CD4-positive, alpha-beta T cell treated with Interleukin-15 for 1 hour (primary cell): ENCODE measurements around the gene STX8.

ENCODE experiments used
- DNase-seq: peaks from one replicate; pipeline ENCODE4 v3.0.0-alpha.2; 2020

Gene STX8

DNA sequence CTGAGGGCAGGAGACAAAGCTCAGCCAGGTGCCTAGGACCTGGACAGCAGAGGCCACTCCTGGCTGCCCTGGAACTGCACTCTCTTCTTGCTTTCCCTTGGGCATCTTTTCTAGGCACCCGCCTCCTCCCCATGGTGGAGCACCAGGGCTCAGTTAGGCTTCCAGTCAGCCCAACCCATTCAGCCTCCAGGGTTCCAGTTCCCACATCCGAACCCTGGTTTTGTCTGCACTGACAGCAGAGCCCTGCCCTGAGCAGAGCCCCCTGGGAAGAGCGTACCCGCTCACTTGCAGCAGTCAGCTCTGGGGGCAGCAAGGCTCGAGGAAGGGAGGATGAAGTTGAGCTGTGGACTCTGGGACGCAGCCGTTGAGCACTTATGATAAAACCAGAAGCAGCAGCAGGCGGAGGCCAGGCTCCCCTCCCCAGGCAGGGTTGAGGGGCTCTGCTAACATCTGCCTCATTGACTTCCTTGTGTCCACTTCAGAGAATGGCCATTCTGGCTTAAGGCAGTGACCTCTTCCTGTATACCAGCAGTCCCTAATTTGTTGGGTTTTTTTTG lies 341.2 kb downstream of the STX8 start:
- no peak for DNase-seq

GRCh38 chr17:9233761-9234160 lies 341.9 kb downstream of the STX8 start:
- no peak for DNase-seq

- DNase-seq = no peak
These were observed 342.4 kb downstream of the STX8 start for GRCh38 chr17:9233271-9233599.

GRCh38 chr17:9232591-9233270 lies 342.9 kb downstream of the STX8 start:
- no peak for DNase-seq

GRCh38 chr17:9232155-9232475 lies 343.5 kb downstream of the STX8 start:
- DNase-seq = no peak

DNA sequence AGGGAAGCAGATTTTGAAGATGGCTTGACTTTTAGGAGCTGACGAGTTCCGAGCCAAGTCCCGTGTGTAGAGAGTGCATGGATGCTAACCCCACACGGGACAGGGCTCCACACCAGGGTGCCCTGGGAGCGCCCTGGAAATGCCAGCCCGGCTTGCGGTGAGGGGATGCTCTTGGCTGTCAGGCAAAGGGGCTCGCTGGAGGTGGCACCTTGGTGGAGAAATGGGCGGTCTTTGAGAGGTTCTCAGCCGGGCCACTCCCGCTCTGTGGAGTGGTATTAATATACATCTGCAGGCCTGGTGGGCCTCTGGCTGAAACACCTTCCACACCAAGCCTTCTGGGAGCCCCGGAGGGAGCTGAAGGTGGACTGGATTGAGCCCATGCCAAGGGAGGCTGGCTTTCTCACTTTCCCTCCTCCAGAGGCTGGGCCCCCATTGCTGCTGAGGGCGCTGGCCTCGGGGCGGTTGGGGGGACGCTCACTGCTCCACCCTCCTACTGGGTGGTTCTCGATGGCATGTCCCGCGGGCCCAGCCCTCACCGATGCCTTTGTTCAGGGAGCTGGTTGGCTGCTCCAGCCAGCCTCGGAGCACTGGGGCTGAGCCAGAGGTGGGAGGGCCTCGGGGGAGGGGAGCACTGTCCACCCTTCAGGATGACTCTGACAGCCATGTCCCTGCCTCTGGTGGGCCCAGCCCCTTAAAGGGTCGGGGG lies 344.0 kb downstream of the STX8 start:
- no peak for DNase-seq

- no peak for DNase-seq
These were observed 344.8 kb downstream of the STX8 start for GRCh38 chr17:9230861-9231260.

GRCh38 chr17:9230346-9230745 lies 345.3 kb downstream of the STX8 start:
- DNase-seq = no peak

DNA sequence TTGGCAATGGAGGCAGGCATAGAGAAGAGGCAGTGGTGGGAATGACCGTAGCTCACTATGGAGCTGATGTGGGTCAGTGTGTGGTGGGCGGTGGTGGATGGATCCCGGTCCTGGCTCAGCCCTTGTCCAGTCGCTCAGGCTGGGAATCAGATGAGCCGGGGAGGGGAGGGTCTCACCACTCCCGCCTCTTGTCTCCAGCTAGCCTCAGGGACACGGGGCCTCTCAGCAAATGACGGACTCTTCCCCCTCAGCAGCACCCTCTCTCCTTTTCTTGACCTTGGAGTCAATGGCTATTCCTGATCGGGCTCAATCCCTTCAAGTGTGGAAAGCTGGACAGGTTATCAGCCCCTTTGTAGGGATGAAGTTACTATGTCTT lies 345.8 kb downstream of the STX8 start:
- no peak for DNase-seq

DNA sequence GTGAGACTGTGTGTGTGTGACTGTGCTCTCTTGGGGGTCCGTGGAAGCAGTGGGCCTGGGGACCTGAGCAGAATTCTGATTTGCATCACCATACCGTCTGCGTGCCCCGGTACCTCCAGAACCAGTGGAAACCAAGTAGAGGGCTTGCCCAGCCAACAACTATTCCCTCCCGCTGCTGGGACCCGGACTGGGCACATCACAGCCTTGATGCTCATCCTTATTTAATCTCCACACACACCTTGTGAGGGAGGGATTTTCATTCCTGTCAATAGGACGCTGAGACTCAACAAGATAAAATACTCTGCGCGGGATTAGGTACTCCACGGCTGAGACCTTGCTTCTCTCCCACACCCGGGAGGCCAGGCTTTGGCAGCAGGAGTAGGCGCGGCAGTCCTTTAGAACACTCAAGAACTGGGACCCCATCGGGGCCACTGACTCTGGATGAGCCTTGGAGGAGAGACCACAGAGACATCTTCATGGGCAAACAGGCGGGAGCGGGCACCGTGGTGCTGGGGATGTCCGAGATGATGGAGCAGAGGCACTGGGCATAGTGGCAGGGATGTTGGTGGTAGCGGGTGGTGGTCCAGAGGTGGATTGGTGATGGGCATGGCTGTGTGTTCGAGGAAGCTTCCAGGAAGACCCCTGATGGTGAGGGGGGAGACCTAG lies 346.3 kb downstream of the STX8 start:
- no peak for DNase-seq

DNA sequence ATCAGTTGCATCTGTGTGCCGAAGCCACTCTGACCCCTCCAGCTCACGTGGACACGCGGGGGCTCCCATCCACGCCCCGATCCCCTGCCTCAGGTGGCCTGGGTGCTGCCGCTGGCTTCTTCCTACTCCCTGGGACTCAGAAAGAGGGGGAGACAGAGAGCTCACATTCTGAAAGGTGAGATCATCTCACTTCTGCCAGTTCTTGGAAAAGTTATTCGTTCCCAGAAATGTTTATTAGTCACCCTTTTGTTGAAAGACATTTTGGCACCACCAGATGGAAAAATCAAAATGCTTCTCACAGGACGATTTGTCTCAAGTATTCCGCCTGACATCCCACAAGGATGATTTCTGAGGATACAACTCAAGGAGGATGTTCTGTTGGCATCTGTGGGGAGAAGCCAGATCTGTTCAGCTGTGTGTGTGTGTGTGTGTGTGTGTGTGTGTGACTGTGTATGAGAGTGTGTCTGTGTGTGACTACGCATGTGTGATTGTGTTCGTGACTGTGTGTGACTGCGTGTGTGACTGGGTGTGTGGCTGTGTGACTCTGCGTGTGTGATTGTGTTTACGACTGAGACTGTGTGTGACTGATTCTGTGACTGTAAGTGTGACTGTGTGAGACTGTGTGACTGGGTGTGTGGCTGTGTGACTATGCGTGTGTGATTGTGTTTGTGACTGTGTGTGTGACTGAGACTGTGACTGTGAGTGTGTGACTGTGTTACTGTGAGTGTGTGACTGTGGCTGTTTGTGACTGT lies 347.0 kb downstream of the STX8 start:
- DNase-seq = no peak

- no peak for DNase-seq
These were observed 347.7 kb downstream of the STX8 start for GRCh38 chr17:9227819-9228407.

DNA sequence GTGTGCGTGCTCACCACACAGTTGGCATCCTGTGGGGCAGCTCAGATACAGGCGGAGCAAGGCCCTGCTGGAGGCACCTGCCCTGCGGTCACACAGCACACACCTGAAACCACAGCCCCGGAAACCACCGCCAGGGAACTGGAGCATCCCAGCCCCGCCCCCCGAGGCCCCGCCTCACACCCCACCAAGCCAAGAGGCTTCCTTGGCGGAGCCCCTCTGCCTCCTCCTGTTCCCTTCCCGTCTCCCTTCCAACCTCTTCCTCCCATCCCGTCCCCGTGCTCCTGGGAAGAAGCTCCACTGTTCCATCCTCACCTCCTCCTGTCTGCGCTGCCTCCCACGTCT lies 348.9 kb downstream of the STX8 start:
- DNase-seq = no peak

DNA sequence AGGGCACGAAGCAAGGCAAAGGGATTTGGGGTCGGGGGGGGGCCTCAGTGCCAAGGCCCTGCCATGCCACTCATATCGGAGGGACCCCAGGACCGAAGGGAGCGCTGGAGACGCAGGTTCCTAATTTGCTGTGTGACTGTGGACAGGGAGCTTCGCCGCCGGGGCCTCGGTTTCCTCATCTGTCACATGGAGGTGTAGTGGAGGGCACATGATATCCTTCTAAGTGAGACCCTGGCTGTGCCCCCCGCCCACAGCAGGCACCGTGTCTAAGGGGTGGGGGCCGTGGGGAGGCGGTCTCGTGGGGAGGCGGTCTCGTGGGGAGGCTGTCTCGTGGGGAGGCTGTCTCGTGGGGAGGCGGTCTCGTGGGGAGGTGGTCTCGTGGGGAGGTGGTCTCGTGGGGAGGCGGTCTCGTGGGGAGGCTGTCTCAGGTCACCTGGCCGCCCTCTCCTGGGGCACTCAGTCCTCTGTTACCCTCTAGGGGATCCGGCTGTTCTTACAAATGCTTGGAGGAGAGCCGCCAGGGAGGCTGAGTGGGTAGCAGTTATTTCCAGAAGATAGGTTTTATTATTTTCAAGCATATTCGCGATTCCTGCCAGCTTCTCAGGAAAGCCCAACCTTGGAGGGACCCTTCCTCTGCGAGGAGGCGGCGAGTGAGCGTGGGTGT lies 349.4 kb downstream of the STX8 start:
- DNase-seq = no peak

GRCh38 chr17:9225305-9226101 lies 350.1 kb downstream of the STX8 start:
- no peak for DNase-seq

- no peak for DNase-seq
These were observed 351.1 kb downstream of the STX8 start for GRCh38 chr17:9224485-9224884.

DNA sequence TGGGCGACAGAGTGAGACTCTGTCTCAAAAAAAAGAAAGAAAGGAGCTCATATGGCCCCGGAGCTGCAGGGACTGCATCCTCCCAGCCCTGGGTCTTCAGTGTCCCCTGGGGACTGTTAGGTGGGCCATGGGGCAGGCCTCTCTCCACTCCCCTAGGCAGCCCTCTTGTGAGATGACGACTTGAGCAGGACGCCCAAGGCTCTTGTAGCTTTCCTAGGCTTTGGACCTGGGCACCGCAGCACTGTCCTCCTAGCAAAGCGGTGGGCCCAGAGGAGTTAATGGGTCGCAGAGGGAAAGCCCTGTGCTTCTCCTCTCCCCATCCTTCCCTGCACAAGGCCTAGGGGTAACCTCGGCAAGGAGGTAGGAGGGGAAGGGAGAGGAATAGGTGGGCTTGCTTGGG lies 352.1 kb downstream of the STX8 start:
- DNase-seq = no peak

GRCh38 chr17:9221922-9222180 lies 353.8 kb downstream of the STX8 start:
- DNase-seq = no peak

GRCh38 chr17:9221147-9221921 lies 354.3 kb downstream of the STX8 start:
- no peak for DNase-seq

DNA sequence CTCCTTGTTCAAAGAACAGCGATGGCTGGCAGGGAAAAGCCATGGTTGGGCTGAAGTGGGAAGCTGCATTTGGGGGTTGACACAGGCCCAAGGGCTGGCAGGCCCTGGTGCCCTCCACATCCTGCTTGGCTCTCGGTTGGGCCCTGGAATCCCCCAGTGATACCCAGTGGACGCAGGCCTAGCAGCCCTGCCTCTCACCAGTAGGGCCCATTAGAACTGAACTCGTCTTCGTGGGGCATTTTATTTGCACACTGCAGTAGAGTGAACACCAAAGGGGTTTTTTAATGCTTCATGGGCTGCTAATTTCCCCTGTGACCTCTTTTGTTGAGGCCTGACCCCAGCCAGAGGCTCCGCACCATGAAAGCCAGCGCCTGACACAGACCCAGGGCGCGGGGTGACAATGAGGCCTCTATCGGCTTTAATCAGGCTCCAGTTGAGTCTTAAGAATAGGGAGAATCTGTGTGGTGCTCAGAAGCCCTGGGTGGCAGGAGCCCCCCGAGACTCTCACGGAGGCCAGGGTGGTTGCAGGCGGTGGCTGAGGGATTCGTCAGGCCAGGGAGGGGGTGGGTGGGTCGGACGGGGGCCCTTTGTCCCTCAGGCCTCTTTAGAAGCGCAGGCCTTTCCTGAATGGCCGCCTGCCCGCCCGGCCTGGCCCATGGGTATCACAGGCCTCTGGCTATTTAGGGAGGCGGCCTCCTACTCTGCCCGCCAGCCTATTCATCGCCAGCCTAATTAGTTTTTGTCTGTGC lies 355.0 kb downstream of the STX8 start:
- DNase-seq = no peak
